HepG2 (cell line): Measurements from ENCODE around the gene INHBA. TPM values are rescaled to one million over a fixed set of nuclear protein-coding genes. Genes with fewer than 3 reads are reported as not detected.

Experiments used
- ATAC-seq: fragments of 200-7000 bp; cut with Tn5 transposase; 3 replicates; pipeline ENCODE4 v1.9.1; 2020; ENCODE audit warnings: mild to moderate bottlenecking, moderate library complexity
- BruUV-seq: library from RNA; stranded (reverse); fragments of 400-500 nt; replicated peaks from 2 replicates; lab custom pipeline; 2021; lab: Mats Ljungman, UMichigan
- CTCF ChIA-PET: fragments of 300-600 bp; formaldehyde crosslinking; extraction: SDS; loops from one replicate; lab custom pipeline; 2021; ENCODE audit warnings: low total read pairs, inconsistent platforms, low intra/inter-chr PET ratio; lab: Yijun Ruan, JAX
- POLR2A ChIA-PET: fragments of 350-600 bp; sonication (Branson Sonifier 250); formaldehyde crosslinking; loops from one replicate; lab custom pipeline; 2020; ENCODE audit warnings: antibody characterized with exemption, inconsistent platforms; lab: Yijun Ruan, JAX
- DNase-seq: peaks from one replicate; pipeline ENCODE4 v3.0.0-alpha.2; 2015; ENCODE audit warnings: low spot score
- FAIRE-seq: peaks from 3 replicates; lab custom pipeline; 2011; peaks lifted over from hg19 to GRCh38; lab: Jason Lieb, UNC
- H2AFZ ChIP-seq: one replicate; pipeline ENCODE4 v1.6.1; 2011; ENCODE audit warnings: low read length, inconsistent platforms
- H3K27ac ChIP-seq: fragments of 300-600 bp; 3 replicates; pipeline ENCODE4 v1.8.0; 2011; ENCODE audit warnings: mixed run types, mild to moderate bottlenecking, mixed read lengths, low read length, inconsistent platforms; ENCODE audit not compliant: insufficient read depth; ENCODE audit errors: extremely low read length
- H3K27me3 ChIP-seq, 2 experiments: fragments of 200-600 bp in 1 of 2; 2 replicates in 1 of 2; 3 replicates in 1 of 2; pipeline versions ENCODE4 v1.6.0 to v1.8.0; 2011; ENCODE audit warnings: low read length in 2 of 2, mild to moderate bottlenecking in 2 of 2, moderate library complexity in 2 of 2, inconsistent platforms in 1 of 2; ENCODE audit not compliant: insufficient read depth in 2 of 2, control insufficient read depth in 1 of 2
- H3K36me3 ChIP-seq, 2 experiments: fragments of 200-600 bp in 1 of 2; replicated peaks in 1 of 2; 2 replicates in 1 of 2; 3 replicates in 1 of 2; pipeline versions ENCODE4 v1.5.1 to v1.8.0; 2011; ENCODE audit warnings: low read length in 2 of 2, inconsistent platforms in 1 of 2; ENCODE audit not compliant: insufficient read depth in 2 of 2, control insufficient read depth in 1 of 2
- H3K4me1 ChIP-seq: 2 replicates; pipeline ENCODE4 v1.5.1; 2012; ENCODE audit warnings: low read length, inconsistent platforms; ENCODE audit not compliant: insufficient read depth
- H3K4me2 ChIP-seq: 2 replicates; pipeline ENCODE4 v1.6.0; 2011; ENCODE audit warnings: low read depth, low read length, inconsistent platforms
- H3K4me3 ChIP-seq, 3 experiments: fragments of 200-600 bp in 1 of 3; sonication (generic), shearing (Covaris generic) in 1 of 3; replicated peaks in 1 of 3; 2 replicates each; pipeline ENCODE4 v1.5.1; 2011 to 2016; ENCODE audit warnings: low read length in 3 of 3, inconsistent platforms in 2 of 3, low read depth in 2 of 3, mild to moderate bottlenecking in 2 of 3, control low read depth in 1 of 3, mixed read lengths in 1 of 3; ENCODE audit not compliant: insufficient read depth in 1 of 3
- H3K79me2 ChIP-seq: one replicate; pipeline ENCODE4 v1.6.1; 2011; ENCODE audit warnings: low read length, inconsistent platforms; ENCODE audit not compliant: insufficient read depth
- H3K9ac ChIP-seq: 2 replicates; pipeline ENCODE4 v1.6.0; 2011; ENCODE audit warnings: mild to moderate bottlenecking, low read depth, low read length, inconsistent platforms; ENCODE audit not compliant: insufficient read depth
- H3K9me3 ChIP-seq: 2 replicates; pipeline ENCODE4 v1.5.1; 2012; ENCODE audit warnings: mild to moderate bottlenecking, low read length
- H4K20me1 ChIP-seq: 2 replicates; pipeline ENCODE4 v1.6.0; 2011; ENCODE audit warnings: inconsistent platforms, mild to moderate bottlenecking, low read length, moderate library complexity; ENCODE audit not compliant: insufficient read depth
- MIER2 ChIP-seq: IDR thresholded peaks from 2 replicates; pipeline ENCODE4 v1.6.1; 2016; ENCODE audit warnings: missing biosample characterization, missing genetic modification reagents
- SATB2 ChIP-seq: sonication (generic); formaldehyde crosslinking; IDR thresholded peaks from 2 replicates; pipeline ENCODE4 v1.5.0; 2020; ENCODE audit warnings: missing genetic modification reagents
- SOX5 ChIP-seq: IDR thresholded peaks from 2 replicates; pipeline ENCODE4 v1.6.1; 2016; ENCODE audit warnings: borderline replicate concordance
- TBP ChIP-seq: sonication (generic); formaldehyde crosslinking; IDR thresholded peaks from 2 replicates; pipeline ENCODE4 v1.5.0; 2020; ENCODE audit warnings: missing genetic modification reagents
- TFAP4 ChIP-seq: sonication (generic); IDR thresholded peaks from 2 replicates; pipeline ENCODE4 v1.6.1; 2016; ENCODE audit warnings: low read depth, borderline replicate concordance
- ZNF503 ChIP-seq: sonication (generic); formaldehyde crosslinking; IDR thresholded peaks from 2 replicates; pipeline ENCODE4 v1.4.0; 2020; ENCODE audit warnings: missing genetic modification reagents
- ZNF768 ChIP-seq: sonication (generic); formaldehyde crosslinking; IDR thresholded peaks from 2 replicates; pipeline ENCODE4 v1.4.0; 2020; ENCODE audit warnings: missing genetic modification reagents
- WGBS: methylation state at CpG from one replicate; pipeline ENCODE4 v1.1.6; 2017; ENCODE audit warnings: low lambda C conversion rate; 5-methylcytosine and 5-hydroxymethylcytosine counted together
- in situ Hi-C: cut with HindIII; loops from 2 replicates; pipeline ENCODE4 v1.10.0; 2017; ENCODE audit warnings: low pct_unique_long_range_greater_than_20kb; ENCODE audit not compliant: extremely low pct_ligation_motif_present
- intact Hi-C: fragments of 100-400 bp; cut with micrococcal nuclease; formaldehyde crosslinking; loops from one replicate; pipeline ENCODE4 v1.10.0; 2022; ENCODE audit not compliant: unreplicated experiment
- polyA plus RNA-seq, 8 experiments: library from polyadenylated mRNA; depleted of rRNA in 3 of 8; stranded (reverse) in 7 of 8; unstranded in 1 of 8; fragments of >200 nt; fragmentation: Illumina TruSeq in 4 of 8; extraction: Trizol in 4 of 8; gene quantifications; 2 replicates each; pipeline versions ENCODE4 v1.2.1 to v1.2.3, GENCODE V29; 2011 to 2016; ENCODE audit warnings: low read depth in 4 of 8, missing spikeins in 1 of 8, mixed read lengths in 1 of 8; ENCODE audit not compliant: insufficient read depth in 1 of 8
- total RNA-seq, 5 experiments: library from RNA; depleted of rRNA; stranded (reverse); fragments of >200 nt; fragmentation: Illumina TruSeq; extraction: Trizol; gene quantifications; 2 replicates each; pipeline ENCODE4 v1.2.3, GENCODE V29; 2016; ENCODE audit warnings: low read depth in 1 of 5
- TF ChIP-seq, protein P1 (sequence below): sonication (generic); formaldehyde crosslinking; IDR thresholded peaks from 2 replicates; pipeline ENCODE4 v1.4.0; 2020; ENCODE audit warnings: missing genetic modification reagents
- TF ChIP-seq, protein P2 (sequence below): sonication (generic); formaldehyde crosslinking; IDR thresholded peaks from 2 replicates; pipeline ENCODE4 v1.4.0; 2020; ENCODE audit warnings: missing genetic modification reagents, low read depth, mild to moderate bottlenecking, borderline replicate concordance
- TF ChIP-seq, protein P3 (sequence below): sonication (generic); formaldehyde crosslinking; IDR thresholded peaks from 2 replicates; pipeline ENCODE4 v1.4.0; 2020; ENCODE audit warnings: missing genetic modification reagents

INHBA gene
- total and polyA plus RNA-seq, 2 of the 13 experiments (the other 11 are each of a cell fraction or from before 2014, with no cell fraction given) = not detected

GRCh38 chr7:41708581-41709358 lies 5.9 kb upstream of the INHBA start:
- no peak overlapping the region for H3K27ac ChIP-seq
- DNase-seq (no peak), ATAC-seq (no peak), FAIRE-seq (no peak)
- no peak overlapping the region for H3K4me3 ChIP-seq
- H3K4me2 ChIP-seq = no peak overlapping the region
- no peaks in the 10 kb centered on the region for H4K20me1 ChIP-seq
- POLR2A ChIA-PET = no interaction called here
- CTCF ChIA-PET = no interaction called here
- no peak overlapping the region for H3K9ac ChIP-seq
- H3K79me2 ChIP-seq = no peaks in the 10 kb centered on the region
- H3K9me3 ChIP-seq = no peaks in the 10 kb centered on the region
- H3K36me3 ChIP-seq = no peaks in the 10 kb centered on the region
- WGBS = 14% methylated on average over 8 of the region's 8 CpGs
- intact Hi-C loops = no loop called here
- H3K4me1 ChIP-seq = peaks cover 17% of the 10 kb centered on the region
- no TSS peak for BruUV-seq
- peaks cover 0 to 7% of the 10 kb centered on the region in 2 experiments; a peak in 3 of 5 replicates for H3K27me3 ChIP-seq
- in situ Hi-C loops = loop anchor here (10.0 to 25.0 kb wide), 2 partner anchors 1384 to 1471 kb away; no protein-coding TSS in a partner anchor
- H2AFZ ChIP-seq = no peak overlapping the region
- TF ChIP-seq ZNF768 (CRISPR knock-in tag) = no peak
- no peak for TF ChIP-seq TFAP4
- TF ChIP-seq, protein P1, sequence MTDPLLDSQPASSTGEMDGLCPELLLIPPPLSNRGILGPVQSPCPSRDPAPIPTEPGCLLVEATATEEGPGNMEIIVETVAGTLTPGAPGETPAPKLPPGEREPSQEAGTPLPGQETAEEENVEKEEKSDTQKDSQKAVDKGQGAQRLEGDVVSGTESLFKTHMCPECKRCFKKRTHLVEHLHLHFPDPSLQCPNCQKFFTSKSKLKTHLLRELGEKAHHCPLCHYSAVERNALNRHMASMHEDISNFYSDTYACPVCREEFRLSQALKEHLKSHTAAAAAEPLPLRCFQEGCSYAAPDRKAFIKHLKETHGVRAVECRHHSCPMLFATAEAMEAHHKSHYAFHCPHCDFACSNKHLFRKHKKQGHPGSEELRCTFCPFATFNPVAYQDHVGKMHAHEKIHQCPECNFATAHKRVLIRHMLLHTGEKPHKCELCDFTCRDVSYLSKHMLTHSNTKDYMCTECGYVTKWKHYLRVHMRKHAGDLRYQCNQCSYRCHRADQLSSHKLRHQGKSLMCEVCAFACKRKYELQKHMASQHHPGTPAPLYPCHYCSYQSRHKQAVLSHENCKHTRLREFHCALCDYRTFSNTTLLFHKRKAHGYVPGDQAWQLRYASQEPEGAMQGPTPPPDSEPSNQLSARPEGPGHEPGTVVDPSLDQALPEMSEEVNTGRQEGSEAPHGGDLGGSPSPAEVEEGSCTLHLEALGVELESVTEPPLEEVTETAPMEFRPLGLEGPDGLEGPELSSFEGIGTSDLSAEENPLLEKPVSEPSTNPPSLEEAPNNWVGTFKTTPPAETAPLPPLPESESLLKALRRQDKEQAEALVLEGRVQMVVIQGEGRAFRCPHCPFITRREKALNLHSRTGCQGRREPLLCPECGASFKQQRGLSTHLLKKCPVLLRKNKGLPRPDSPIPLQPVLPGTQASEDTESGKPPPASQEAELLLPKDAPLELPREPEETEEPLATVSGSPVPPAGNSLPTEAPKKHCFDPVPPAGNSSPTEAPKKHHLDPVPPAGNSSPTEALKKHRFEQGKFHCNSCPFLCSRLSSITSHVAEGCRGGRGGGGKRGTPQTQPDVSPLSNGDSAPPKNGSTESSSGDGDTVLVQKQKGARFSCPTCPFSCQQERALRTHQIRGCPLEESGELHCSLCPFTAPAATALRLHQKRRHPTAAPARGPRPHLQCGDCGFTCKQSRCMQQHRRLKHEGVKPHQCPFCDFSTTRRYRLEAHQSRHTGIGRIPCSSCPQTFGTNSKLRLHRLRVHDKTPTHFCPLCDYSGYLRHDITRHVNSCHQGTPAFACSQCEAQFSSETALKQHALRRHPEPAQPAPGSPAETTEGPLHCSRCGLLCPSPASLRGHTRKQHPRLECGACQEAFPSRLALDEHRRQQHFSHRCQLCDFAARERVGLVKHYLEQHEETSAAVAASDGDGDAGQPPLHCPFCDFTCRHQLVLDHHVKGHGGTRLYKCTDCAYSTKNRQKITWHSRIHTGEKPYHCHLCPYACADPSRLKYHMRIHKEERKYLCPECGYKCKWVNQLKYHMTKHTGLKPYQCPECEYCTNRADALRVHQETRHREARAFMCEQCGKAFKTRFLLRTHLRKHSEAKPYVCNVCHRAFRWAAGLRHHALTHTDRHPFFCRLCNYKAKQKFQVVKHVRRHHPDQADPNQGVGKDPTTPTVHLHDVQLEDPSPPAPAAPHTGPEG (CRISPR knock-in tag) = no peak
- TF ChIP-seq SOX5 = no peak
- TF ChIP-seq SATB2 (CRISPR knock-in tag) = no peak
- TF ChIP-seq ZNF503 (CRISPR knock-in tag) = no peak
- TF ChIP-seq, protein P2, sequence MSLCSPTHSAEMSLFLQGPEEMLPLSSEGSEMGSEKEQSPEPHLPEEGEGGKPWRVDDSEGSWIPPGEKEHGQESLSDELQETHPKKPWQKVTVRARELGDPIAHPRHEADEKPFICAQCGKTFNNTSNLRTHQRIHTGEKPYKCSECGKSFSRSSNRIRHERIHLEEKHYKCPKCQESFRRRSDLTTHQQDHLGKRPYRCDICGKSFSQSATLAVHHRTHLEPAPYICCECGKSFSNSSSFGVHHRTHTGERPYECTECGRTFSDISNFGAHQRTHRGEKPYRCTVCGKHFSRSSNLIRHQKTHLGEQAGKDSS = no peak
- TF ChIP-seq TBP (CRISPR knock-in tag) = no peak
- TF ChIP-seq MIER2 = no peak
- TF ChIP-seq, protein P3, sequence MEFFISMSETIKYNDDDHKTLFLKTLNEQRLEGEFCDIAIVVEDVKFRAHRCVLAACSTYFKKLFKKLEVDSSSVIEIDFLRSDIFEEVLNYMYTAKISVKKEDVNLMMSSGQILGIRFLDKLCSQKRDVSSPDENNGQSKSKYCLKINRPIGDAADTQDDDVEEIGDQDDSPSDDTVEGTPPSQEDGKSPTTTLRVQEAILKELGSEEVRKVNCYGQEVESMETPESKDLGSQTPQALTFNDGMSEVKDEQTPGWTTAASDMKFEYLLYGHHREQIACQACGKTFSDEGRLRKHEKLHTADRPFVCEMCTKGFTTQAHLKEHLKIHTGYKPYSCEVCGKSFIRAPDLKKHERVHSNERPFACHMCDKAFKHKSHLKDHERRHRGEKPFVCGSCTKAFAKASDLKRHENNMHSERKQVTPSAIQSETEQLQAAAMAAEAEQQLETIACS (CRISPR knock-in tag) = no peak
